ENCODE results near the gene SSBP2.

The SSBP2 gene

GRCh38 chr5:81761270-81761669, 10.4 kb upstream of the SSBP2 start:
- TF ChIP-seq FOXP2 (optimal IDR thresholded peaks at IDR 0.05; ENCODE audit: borderline replicate concordance, extremely low read depth, extremely low read length, insufficient read depth) (no peak), TAF1 (IDR thresholded peaks at IDR 0.05; ENCODE audit: borderline replicate concordance, insufficient read depth, low read length) (no peak), SIN3A (IDR thresholded peaks at IDR 0.05; ENCODE audit: borderline replicate concordance, insufficient read depth, low read length) (no peak), REST (IDR thresholded peaks at IDR 0.05; ENCODE audit: insufficient read depth in 1 of 2, low read depth in 2 of 2, low read length in 2 of 2) (no peak), POLR2AphosphoS5 (IDR thresholded peaks at IDR 0.05; ENCODE audit: low read depth, low read length) (no peak)

GRCh38 chr5:81760521-81760920, 9.6 kb upstream of the SSBP2 start:
- TF ChIP-seq POLR2AphosphoS5 (IDR thresholded peaks at IDR 0.05; ENCODE audit: low read depth, low read length) (no peak), FOXP2 (optimal IDR thresholded peaks at IDR 0.05; ENCODE audit: borderline replicate concordance, extremely low read depth, extremely low read length, insufficient read depth) (no peak), TAF1 (IDR thresholded peaks at IDR 0.05; ENCODE audit: borderline replicate concordance, insufficient read depth, low read length) (no peak), SIN3A (IDR thresholded peaks at IDR 0.05; ENCODE audit: borderline replicate concordance, insufficient read depth, low read length) (no peak), REST (IDR thresholded peaks at IDR 0.05; ENCODE audit: insufficient read depth in 1 of 2, low read depth in 2 of 2, low read length in 2 of 2) (no peak)

GRCh38 chr5:81759632-81760005, 8.7 kb upstream of the SSBP2 start:
- TF ChIP-seq SIN3A (IDR thresholded peaks at IDR 0.05; ENCODE audit: borderline replicate concordance, insufficient read depth, low read length) (no peak), TAF1 (IDR thresholded peaks at IDR 0.05; ENCODE audit: borderline replicate concordance, insufficient read depth, low read length) (no peak), POLR2AphosphoS5 (IDR thresholded peaks at IDR 0.05; ENCODE audit: low read depth, low read length) (no peak), REST (IDR thresholded peaks at IDR 0.05; ENCODE audit: insufficient read depth in 1 of 2, low read depth in 2 of 2, low read length in 2 of 2) (no peak), FOXP2 (optimal IDR thresholded peaks at IDR 0.05; ENCODE audit: borderline replicate concordance, extremely low read depth, extremely low read length, insufficient read depth) (no peak)

GRCh38 chr5:81757404-81757803, 6.5 kb upstream of the SSBP2 start:
- no peak for TF ChIP-seq POLR2AphosphoS5 (IDR thresholded peaks at IDR 0.05; ENCODE audit: low read depth, low read length)
- TF ChIP-seq TAF1 (IDR thresholded peaks at IDR 0.05; ENCODE audit: borderline replicate concordance, insufficient read depth, low read length) = no peak
- TF ChIP-seq FOXP2 (optimal IDR thresholded peaks at IDR 0.05; ENCODE audit: borderline replicate concordance, extremely low read depth, extremely low read length, insufficient read depth) = no peak
- no peak for TF ChIP-seq SIN3A (IDR thresholded peaks at IDR 0.05; ENCODE audit: borderline replicate concordance, insufficient read depth, low read length)
- TF ChIP-seq REST (IDR thresholded peaks at IDR 0.05; ENCODE audit: insufficient read depth in 1 of 2, low read depth in 2 of 2, low read length in 2 of 2) = no peak

GRCh38 chr5:81756016-81756415, 5.1 kb upstream of the SSBP2 start:
- TF ChIP-seq REST (IDR thresholded peaks at IDR 0.05; ENCODE audit: insufficient read depth in 1 of 2, low read depth in 2 of 2, low read length in 2 of 2) (no peak), TAF1 (IDR thresholded peaks at IDR 0.05; ENCODE audit: borderline replicate concordance, insufficient read depth, low read length) (no peak), FOXP2 (optimal IDR thresholded peaks at IDR 0.05; ENCODE audit: borderline replicate concordance, extremely low read depth, extremely low read length, insufficient read depth) (no peak), SIN3A (IDR thresholded peaks at IDR 0.05; ENCODE audit: borderline replicate concordance, insufficient read depth, low read length) (no peak), POLR2AphosphoS5 (IDR thresholded peaks at IDR 0.05; ENCODE audit: low read depth, low read length) (no peak)

All from PFSK-1 (cell line).